ENCODE measurements around the gene RSBN1.
A peak's percentile ranks its signal among the peaks of the same experiment; 100 is the strongest.

RSBN1 gene

DNA sequence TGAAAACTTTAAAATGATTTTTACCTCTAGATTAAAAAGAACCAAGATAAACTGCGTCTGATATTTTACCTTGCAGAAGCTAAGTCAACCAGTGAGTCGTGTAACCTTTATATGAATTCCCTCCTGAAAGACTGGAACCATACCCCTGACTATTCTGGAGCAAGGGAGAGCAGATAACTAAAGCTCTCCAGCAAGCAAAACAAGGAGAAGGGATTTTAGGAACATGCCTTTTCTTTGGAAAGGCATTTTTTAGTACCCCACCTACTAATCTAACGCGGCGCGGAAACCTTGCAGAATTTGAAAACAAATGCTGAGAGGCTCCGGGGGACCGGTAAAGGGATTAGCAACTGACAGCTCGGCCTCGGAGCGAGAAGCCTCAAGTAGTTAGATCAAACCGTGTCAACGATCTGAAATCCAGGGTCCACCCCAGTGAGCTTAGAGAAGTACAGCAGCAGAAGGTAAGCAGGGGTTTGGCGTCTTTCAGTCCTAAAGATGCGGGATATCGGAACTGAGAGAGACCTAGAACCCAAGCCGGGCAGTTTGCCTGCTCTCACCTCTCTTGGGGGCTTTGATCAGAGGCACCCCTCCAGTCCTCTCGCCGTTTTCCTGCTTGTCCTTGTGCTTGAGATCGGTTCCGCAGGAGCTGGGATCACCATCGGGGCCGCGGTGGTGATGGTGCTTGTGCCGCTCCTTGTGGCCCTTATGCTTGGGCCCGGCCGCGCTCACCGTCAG, 954 bp downstream of the RSBN1 start:
- DNase-seq = peak; percentile 7

DNA sequence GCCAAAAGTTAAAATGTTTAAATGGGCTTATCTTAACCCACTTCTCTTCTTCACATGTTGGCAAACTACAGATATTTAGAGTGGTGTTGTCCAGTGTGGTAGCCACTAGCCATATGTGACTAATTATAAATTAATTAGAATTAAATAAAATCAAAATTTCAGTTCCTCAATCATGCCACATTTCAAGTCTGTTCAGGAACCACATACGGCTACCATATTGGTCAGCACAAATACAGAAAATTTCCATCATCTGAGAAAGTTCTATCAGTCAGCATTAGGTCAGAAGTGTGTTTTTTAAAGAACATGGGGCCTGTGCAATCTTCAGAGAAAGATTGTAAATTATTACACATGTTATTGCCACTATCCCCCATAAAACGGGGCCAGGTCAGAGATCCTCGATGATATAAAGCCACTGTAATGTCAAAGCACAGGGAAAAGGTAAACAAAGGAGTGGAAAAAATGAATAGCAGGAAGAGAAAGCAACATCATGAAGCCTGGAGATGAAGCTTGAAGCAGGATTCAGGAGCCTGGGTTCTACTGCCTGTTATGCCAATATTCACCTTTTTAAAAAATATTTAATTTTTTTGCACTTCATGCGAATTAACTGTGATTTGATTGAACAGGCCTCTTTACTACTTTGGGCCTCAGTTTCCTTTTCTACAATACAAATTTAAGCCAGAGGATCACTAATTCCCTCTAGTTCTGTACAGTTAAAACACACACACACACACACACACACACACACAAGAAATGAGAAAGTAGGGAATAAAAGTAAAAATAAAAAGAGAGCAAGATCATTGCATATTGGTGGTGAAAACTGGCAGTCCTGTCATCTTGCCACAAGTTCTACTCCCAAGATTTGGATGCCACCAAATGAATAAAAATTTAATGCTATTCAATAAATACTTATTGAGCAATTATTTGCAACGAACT, 2.3 kb downstream of the RSBN1 start:
- DNase-seq = no peak

DNA sequence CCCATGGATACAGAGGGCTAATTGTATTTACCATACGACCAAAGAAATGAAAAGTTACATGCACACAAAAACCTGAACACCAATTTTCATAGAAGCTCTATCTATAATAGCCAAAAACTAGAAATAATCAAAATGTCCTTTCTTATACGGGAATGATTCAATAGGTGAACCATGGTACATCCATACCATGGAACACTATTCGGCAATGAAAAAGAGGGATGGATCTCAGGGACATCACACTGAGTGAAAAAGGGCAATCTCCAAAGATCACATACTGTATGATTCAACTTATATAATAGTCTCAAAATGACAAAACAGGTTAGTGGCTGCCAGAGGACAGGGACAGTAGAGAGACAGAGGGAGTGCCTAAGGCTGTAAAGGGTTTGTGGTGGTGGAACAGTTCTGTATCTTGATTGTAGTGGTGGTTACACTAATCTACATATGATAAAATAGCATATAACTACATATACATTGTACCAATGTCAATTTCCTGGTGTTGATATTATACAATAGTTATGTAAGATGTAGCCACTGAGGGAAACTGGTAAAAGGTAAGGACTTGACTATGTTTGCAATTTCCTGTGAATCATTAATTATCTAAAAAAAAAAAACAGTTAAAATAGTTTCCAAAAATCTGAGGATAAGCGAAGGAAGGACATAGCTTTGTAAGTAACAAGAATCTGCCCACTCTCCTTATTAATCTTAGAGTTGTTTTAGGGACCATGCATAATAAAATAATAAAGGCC, 3.7 kb downstream of the RSBN1 start:
- no peak for DNase-seq

DNA sequence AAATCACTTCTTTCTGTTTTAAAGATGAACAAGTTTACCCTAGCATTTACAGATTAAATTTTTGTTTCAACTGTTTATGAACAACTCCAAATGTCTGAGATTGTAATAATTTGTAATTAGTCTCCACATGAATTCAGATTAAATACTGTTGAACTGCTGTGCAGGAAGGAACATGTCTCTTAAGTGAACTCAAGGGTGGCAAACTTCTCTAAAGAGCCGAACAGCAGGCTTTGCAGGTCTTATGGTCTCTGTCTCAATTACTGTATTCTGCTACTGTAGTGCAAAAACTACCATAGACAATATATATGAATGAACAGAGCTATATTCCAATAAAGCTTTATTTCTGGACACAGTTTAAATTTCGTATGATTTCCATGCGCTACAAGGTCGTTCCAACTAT, 6.6 kb downstream of the RSBN1 start:
- DNase-seq = no peak

DNA sequence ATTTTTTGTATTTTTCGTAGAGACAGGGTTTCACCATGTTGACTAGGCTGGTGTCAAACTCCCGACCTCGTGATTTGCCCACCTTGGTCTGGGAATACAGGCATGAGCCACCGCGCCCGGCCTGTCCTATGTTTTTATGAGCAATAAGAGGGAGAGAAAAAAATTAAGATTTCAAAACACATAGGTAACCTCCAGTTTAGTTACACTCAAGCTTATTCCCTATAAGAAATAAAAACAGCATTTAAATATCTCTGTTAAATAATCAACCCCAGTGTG, 7.1 kb downstream of the RSBN1 start:
- no peak for DNase-seq

DNA sequence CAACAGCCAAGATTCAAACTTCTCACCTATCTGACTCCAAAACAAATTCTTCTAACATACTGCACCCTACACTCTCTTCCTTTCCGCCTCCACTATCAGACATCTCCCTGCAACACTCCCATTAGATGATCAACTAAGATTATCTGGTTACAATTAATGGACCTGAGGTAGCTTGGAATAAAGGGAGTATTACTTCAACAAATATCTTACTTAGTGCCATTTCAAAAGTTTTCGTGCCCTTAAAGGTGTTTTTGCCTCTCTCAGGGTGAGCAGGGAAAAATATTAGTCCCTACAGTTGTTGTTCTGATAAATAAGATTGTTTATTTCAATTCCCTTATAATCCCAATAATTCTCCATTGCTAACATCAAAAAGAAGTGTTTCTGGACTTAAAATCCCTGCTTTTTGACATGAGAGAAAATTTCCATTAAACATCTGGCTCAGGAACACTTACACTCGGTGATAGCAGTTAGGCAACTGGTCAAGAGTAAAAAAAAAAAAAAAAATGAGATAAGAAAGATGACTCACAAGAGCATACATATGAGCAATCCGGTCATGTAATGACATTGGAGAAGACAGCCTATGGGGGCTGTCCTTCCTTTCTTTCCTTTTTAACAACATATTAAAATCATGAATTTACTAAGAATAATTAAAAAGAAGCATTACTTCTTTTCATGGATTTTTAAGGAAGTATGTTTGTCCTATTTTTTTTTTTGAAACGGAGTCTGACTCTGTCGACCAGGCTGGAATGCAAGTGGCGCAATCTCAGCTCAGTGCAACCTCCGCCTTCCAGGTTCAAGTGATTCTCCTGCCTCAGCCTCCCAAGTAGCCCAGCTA, 7.6 kb downstream of the RSBN1 start:
- no peak for DNase-seq

DNA sequence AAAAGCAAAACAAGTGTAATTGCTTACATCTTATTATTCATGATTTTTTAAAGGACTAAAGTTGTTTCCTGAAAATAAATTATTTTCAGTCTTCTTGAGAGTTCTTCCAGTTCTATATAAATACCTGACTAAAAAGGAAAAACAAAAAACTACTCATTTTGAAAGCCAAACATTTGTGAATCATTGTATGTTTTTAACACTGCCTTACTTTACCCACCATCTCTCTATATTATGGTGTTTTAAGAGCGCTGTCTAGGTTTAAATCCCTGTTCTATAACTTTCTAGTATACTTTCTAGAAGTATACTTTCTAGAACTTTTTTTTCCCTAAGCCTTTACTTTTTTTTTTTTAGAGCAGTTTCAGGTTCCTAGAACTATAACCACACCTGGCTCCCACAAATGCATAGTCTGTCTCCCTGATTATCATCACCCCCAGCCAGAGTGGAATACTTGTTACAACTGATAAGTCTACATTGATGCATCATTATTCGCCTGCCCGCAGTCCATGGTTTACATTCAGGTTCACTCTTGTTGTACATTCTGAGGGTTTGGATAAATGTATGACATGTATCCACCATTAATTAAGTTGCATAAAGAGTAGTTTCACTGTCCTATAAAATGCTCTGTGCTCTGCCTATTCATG, 9.8 kb downstream of the RSBN1 start:
- DNase-seq = no peak

DNA sequence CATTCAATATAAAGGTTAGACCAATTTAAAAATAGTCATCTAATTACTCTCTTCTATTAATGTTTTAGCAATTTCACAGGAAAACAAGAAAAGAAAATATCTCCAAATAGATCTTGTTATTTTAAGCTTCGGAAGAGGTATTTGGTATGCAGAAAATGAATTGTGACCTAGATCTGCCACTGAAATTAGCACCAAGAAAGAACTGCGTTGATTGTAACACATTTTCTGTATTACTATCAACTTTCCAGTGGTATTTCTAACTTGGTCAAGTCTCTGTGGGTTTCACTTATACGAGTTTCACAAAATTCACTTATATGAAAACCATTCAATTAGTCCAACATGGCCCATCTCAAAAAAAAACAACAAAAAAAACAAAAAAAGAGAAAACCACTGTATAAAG, 11.8 kb downstream of the RSBN1 start:
- DNase-seq = no peak

DNA sequence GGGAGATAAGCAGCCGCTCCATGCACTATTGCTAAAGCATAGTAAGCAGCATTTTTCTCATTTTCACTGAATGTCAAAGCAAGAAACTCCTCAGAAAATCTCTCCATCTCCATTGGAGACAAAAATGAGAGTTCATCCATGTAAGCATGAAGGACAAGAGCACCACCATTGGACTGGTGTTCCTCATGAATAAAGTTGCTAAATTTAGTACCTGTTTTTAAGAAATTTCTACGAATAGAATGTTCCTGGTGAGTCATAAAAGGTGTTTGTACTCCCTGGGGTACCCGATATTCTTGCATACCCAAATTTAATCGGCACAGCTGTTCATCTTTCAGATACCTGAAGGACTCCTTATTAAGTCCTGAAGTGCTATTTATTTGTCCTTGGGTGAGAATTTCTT, 14.8 kb downstream of the RSBN1 start:
- no peak for DNase-seq

DNA sequence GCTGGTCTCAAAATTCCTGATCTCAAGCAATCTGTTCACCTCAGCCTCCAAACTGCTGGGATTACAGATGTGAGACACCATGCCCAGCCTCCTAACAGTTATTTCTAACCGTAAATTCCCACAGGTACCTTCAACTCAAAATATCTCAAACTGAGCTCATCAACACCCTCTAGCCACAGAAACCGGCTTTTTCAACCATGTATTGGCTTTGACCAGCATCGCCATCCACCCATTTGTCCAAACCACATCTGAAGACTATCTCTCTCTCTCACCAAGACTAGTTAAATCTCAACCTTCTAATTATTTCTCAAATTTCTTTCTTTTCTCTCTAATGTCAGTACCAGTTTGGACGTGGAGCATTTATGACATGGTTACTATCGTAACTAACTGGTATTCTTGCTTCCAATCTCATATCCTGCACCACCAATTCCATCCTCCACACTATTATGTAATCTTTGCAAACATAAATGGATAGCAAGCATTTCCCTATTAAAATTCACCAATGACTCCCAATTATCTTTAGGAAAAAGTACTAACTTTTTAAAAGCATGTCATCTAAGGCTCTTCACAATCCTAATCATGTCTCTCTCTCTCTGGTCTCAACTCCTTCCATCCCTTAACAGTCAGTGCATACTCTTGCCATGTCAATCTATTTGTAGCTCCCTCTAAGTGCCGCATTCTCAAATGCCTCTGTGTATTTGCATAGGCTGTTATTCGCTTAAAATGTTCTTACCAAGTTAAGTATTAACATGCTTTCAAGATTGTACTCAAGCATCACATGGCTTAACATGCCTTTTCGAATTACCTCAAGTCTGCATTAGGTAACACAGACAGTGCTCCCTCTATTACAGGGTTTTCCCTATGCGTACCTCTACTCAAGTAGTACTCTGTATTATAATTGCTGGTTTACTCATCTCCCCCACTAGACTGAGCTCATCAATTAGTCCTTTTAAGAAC, 18.1 kb downstream of the RSBN1 start:
- DNase-seq = no peak

DNA sequence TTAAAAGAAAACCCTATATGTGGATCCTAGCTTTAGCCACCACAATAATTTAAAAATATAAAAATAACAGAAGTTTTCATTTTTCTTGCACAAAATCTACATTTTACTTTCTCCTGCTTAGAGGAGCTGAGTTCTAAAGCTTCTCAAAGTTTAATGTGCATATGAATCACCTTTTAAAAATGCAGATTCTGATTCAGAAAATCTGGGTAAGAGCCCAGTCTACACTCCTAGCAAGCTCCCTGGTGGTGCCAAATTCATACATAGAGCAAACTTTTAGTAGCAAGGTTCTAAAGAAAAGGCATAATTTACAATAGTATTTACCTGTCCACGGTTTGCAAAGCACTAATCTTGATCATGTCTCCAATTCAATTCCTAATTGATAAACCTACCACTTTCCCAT, 19.3 kb downstream of the RSBN1 start:
- DNase-seq = no peak

DNA sequence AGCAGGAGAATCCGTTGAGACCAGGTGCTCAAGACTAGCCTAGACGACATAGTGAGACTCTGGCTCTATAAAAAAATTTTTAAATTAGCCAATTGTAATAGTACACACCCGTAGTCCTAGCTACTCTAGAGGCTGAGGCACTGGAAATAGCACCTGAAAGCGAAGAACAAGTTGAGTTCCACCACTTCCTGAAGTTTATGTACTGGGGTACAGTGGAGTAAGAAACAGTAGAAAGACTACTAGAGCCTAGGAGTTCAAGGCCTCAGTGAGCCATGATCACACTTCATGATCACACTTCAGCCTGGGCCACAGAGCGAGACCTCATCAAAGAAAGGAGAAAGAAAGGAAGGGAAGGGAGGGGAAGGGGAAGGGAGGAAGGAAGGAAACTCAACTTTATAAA, 19.8 kb downstream of the RSBN1 start:
- DNase-seq = no peak

DNA sequence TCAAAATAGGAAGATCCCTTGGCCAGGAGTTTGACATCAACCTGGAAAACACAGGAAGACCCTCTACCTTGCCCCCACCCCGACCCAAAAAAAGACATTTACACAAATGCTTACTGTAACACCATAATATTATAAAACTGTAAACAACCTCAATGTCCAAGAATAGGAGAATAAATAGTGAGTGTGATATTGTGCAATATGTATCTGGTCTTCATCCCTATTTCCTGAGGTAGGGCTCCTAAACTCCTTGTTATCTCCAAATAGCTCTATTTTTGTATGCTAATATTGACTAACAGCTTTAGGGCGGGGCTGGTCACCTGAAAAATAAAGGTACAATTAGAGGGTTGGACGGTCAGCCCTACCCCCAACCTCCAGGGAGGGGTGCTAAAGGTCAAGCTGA, 23.5 kb downstream of the RSBN1 start:
- DNase-seq = no peak

DNA sequence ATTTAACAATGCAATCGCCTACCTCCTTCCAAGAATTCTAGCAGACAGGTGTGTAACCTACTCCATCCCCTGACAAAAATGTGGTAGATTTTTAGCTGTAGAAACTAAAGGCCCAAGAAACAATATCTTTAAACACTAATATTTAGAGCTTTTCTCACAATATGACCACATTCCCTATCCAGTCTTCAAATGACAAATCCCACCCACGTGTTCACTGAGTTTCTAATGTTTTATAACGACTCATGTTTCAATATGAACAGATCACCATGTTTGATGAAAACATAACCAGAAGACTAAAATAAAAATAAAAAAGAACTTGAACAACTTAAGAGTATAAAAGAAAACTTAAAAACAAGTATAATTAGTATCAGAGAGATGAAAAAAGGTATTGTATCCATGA, 24.6 kb downstream of the RSBN1 start:
- DNase-seq = no peak

DNA sequence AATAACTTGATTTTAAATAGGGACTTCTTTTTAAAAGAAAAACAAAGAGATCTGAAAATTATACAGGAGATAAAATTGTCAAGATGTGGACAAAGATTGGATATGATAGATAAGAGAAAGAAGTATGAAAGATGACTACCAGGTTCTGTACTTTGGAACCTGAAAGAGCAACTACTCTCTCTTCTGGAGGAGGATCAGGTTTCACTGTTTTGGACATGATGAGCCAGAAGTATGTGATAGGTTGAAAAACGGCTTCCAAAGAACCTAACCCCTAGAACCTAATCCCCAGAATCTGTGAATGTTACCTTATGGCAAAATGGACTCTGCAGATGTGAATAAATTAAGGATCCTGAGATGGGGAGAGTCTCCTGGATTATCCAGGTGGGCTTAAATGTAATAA, 26.2 kb downstream of the RSBN1 start:
- DNase-seq = no peak

DNA sequence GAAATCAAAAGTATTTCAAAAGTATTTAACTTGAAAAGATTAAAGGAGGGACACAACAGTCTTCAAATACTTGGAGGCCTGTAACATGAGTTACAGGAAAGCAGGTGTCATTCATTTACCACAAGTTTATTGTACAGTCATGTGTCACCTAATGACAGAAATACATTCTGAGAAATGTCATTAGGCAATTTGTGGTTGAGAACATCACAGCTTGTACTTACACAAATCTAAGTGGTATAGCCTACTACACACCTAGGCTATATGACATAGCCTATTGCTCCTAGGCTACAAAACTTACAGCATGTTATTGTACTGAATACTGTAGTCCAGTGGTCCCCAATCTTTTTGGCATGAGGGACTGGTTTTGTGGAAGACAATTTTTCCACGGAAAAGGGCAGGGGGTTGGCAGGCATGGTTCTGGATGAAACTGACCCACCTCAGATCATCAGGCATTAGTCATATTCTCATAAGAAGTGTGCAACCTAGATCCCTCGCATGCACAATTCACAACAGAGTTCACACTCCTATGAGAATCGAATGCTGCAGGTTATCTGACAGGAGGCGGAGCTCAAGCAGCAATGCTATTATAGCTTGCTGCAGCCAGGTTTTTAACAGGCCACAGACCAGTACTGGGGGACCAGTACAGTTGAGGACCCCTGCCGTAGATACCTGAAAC, 28.0 kb downstream of the RSBN1 start:
- DNase-seq = no peak

DNA sequence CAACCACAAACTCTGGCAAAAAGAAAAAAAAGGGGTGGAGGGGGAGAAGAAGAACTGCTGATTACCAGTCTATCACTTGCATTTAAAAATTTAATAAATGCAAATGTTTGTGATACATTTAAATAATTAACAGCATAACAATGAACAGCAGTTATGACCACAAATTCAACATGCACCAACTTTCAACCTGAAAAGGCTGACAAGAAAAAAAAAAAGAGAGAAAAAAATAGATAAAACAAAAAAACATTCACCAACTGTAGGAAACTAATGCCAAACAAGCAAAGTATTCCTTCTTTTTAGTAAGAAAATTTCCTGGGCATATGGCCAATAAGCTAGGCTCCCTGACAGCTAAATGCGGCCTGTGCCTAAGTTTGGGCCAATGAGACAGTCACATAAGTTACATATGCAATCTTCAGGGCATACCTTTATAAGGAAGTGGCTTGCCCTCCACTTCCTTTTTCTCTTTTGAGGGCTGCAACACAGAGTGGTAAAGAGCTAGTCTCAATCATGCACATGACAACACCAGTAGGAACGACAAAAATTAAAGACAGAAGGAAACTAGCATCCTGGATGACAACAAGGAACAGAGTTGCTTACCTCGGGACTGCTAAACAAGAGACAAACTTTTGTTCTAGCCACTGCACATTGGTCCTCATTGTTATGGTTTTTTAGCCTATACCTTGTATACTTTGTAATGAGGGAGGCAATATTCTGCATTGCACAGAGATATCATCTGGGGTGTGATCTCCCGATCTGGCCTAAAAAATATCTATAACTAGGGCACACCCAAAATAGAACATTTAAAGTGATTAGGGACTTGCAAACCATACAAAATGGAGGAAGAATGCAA, 28.8 kb downstream of the RSBN1 start:
- peak; percentile 48 for DNase-seq

DNA sequence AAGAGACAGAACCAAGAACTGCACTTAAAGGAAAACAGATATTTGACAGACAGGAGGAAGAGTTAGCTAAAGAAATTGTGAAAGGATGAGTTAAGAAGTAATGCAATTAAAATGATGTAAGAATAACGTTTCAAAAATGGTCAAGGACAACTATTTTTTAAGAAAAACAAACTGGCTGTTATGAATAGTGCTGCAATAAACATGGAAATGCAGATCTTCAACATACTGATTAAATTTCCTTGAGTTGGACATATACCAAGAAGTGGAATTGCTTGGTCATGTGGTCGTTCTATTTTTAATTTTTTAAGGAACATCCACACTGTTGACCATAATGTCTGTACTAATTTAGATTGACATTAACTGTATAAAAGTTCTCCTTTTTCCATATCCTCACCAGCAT, 29.9 kb downstream of the RSBN1 start:
- no peak for DNase-seq

DNA sequence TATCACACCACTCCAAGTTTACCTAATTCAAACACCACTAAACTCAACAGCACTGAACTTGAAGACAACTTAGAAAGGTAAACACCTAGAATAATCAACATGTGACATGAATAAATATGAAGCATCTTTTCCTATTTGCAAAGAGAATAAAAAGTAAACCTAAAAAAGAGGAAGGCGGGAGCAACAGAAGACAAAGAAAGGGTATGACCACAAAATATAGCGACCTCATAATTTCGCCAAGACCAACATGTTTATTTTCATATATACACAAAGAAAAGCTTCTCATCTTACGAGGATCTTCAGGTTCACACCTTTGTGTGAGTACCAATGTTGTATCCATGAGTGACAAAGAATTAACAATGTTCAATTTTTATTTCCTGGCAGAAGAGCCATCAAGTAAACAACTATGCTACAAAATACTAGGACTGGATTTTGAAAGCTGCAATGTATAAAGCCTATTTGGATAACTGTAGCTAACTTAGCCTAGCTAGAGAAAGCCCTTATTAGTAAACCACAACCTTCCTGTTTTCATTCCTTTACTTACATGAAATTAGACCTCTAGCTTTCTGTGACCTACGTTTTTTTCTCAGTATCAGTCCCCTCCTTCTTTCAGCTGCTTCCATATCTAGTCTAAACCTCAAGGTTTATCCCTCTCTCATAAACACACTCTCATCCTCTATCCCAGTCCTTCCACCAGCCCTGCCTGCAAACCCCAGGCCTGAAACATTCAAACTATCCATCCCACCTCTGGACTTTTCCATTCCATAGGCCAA, 31.7 kb downstream of the RSBN1 start:
- no peak for DNase-seq

Data from activated gamma-delta T cell treated with Interleukin-2 at 50 U/mL for 16 hours (primary cell).